SH-SY5Y (cell line): ENCODE measurements around the gene RTP5.

Experiments used
- GATA2 ChIP-seq: IDR thresholded peaks from 2 replicates; pipeline ENCODE4 v1.6.1; 2011; ENCODE audit warnings: mild to moderate bottlenecking, low read depth, low read length
- GATA3 ChIP-seq: IDR thresholded peaks from 2 replicates; pipeline ENCODE4 v1.6.1; 2011; ENCODE audit warnings: low read depth, mild to moderate bottlenecking, low read length, moderate library complexity

The RTP5 gene

DNA sequence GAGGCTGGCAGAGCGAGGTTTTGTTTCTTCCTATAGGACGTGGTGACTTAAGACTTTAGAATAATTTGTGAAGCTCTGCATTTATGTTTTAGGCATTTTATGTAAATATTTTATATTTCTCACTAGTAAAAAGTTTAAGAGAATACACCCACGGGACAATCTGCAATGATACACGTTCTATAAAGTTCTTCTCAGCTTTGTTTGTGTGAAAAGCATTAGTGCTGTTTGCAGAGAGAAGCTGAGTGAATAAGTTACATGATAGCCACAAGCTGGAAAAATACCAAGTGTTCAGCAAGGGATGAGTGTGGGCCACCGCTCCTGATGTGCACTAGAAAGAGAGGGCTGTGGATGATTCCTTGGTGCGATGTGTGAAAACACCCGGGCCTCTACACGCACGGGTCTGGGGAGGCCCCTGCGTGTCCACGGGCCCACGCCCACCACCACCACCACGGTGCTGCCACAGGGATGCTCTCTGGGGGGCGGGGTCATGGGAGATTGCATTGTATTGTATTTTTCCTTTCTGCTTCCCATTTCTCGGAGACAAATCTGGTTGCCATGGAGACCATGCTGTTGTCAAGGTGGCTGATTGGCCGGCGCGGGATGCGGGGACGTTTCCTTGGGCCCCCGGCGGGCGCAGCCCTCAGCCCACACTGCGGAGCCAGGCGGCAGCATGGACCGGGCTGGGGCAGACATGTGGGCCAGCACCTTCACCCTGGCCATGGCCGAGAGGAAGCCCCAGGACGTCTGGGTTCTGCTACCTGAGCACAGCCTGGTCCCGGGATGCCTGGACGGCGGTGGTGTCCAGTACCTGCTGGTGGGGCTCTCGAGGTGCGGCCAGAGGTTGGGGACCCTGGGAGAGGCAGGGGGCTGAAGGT lies at the start of gene RTP5:
Gene RTP5, plus strand, starts transcription at position 643 of the 875 bp plus-strand sequence. Its CDS starts 28 bp downstream, at position 671.
- TF ChIP-seq GATA3 (no peak), GATA2 (no peak)

DNA sequence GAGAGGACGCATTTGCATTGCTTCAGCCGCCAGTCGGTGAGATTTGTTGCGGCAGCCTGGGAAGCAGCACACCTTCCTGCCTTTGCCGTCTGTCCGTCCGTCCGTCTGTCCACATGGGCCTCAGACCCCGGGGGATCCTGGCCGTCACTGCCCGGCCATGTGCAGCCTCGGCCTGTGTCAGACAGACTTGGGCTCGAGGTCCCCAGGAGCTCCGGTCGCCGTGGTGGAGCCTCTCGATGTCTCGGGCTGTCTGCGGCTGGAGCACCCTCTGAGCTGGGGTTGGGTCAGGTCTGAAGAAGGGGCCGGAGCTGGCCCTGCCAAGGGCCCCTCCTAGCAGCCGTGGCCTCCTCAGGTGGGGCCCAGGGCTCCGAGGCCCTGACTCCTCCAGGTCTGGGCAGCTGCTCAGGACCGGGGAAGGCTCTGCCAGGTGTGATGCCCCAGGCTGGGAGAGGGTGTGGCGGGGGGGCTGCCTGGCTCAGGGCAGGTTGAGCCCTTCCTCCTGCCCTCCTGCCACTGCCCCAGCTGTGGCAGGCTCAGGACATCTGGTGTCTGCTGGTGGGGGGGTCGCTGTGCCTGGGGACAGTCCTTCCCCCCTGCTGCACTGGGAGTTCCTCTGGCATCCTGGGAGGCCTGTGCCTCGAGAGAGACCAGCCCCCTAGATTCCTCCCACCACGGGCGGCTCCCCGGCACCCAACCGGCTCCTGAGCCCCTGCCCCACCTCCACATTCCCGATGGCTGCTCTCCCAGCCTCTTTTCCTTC lies 48.7 kb upstream of the RTP5 start:
- TF ChIP-seq GATA2 (no peak), GATA3 (no peak)

DNA sequence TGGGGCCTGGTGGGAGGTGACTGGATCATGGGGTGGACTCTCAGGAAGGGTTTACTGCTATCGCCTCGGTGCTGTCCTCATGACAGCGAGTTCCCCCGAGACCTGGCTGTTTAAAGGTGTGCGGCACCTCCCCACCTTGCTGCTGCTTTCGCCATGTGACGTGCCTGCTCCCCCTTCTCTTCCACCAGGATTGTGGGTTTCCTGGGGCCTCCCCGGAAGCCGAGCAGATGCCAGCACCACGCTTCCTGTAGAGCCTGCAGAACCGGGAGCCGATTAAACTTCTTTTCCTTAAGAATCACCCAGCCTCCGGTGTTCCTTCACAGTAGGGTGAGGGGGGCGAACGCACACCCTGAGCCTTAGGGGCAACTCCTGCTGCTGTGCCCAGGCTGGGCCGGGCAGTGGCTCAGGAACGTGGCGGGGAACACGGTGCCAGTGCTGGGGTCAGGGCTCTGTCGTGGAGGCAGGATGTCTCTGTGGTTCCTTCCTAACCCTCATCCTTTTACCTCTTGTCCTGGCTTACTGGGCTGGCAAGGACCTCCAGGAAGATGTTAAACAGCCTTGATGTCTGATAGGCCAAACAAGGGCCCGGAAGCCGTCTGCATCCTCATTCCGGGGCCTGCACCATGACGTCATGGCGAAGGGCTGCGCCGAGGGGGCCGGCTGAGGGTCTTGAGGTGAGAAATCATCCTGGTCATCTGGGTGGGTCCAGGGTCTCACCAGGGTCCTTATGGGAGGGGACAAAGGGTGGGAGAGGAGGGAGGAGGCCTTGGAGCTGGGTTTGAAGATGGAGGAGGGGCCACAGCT lies 47.9 kb upstream of the RTP5 start:
- TF ChIP-seq GATA2 (no peak), GATA3 (no peak)

DNA sequence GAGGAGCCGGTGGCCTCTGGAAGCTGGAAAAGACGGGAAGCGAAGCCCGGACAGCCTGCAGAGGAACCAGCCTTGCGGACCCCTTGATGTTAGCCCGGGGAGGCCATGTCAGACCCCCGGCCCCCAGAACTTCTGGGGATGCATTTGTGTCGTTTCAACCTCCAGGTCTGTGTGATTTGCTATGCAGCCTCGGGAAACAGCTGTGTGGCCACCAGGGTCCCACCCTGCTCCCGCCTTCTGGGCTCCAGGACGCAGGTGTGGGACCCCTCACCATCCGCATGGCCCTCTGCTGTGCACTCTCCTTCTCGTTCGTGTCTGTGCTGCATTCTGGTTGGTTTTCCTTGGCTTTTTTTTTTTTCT lies 47.3 kb upstream of the RTP5 start:
- TF ChIP-seq GATA2, result no peak
- TF ChIP-seq GATA3, result no peak

DNA sequence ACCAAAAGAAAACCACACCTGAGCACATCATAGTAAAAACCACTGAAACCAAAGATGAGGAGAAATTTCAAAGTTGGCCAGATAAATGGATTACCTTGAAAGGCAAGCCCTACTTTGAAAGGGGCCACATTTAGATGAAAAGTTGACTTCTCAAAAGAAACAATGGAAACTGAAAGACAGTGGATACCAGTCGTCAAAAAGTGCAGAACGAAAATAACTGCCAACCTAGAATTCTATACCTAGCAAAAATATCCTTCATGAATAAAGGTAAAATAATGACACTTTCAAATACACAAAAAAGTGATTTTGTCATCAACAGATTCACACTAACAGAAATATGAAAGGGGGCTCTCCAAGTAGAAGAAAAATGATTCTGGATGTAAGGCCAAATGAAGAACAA lies 42.1 kb upstream of the RTP5 start:
- TF ChIP-seq GATA3 (no peak), GATA2 (no peak)

DNA sequence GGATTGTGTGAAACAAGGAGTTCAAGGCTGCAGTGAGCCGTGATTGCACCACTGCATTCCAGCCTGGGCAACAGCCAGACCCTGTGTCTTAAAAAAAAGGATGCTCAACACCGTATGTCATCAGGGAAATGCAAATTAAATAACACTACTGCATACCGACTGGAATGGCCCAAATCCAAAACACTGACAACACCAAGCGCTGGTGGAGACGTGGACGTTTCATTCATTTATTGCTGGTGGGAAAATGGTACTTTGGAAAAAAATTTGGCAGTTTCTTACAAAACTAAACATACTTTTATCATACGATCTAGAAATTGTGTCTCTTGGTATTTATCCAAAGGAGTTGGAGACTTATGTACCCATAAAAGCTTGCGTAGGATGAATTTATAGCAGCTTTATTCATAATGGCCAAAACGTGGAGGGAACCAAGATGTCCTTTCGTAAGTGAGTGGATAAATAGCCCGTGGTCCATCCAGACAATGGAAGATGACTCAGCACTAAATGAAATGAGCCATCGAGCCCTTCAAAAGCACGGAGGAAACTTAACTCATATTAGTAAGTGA lies 36.3 kb upstream of the RTP5 start:
- TF ChIP-seq GATA3 (no peak), GATA2 (no peak)

DNA sequence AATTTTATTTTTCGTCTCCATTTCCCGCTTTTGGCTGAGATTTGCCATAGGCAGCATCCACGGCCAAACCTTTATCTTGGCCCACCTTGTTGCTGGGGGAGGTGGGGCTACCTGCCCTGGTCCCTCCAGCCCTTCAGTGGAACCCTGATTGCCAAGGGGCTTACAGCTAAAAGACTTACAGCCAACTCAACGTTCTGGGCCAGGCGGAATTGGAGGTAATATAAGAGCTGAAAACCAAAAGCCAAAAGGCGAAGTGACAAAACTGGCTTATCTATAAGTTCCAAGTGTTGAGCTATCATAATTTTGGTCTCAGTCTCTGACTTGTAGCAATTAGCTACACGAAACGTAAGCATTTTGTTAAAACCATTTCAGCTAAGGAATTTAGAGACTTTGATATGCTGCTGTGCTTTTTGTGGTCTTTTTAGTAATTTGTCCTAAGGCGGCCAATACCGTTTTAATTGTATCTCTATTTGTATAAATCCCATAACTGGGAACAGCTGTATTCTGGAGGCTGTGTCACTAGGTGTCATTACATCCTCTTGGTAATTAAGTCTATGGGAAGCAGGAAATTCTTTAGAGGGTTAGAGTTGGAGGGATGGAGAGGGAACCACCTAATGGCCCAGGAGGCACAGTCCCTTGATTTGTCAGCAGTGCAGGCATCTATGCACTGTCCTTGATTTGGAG lies 34.9 kb upstream of the RTP5 start:
- TF ChIP-seq GATA2, result no peak
- no peak for TF ChIP-seq GATA3

DNA sequence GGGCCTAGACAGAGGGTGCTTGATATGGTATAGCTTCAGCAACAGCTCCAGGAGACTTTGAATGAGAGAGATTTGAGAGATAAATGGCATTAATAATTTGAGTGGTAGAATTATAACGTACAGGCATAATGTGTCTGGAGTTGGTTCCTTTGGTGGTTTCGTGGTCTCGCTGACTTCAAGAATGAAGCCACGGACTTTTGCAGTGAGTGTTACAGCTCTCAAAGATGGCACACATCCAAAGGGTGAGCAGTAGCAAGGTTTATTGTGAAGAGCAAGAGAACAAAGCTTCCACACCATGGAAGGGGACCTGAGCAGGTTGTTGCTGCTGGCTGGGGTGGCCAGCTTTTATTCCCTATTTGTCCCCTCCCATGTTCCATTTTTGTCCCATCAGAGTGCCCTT lies 33.9 kb upstream of the RTP5 start:
- TF ChIP-seq GATA2, result no peak
- TF ChIP-seq GATA3, result no peak

DNA sequence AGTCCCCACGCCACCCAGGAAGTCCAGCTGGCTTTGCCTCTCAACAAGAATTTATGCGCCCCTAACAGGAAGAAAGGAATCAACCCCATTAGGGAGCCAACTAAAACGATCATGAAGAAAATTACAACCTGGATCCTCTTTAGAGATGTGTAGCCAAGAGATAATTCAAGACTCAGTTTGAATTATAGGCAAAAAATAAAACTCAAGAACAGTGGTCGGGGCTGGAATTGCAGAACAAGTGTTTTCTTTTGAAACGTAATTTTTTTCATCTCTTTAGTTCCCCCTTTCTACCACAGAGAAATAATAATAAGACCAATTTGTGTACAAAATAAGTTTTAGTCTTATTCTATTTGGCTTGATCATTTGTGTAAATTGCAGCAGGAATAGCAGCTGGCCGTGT lies 33.2 kb upstream of the RTP5 start:
- TF ChIP-seq GATA3 (no peak), GATA2 (no peak)

DNA sequence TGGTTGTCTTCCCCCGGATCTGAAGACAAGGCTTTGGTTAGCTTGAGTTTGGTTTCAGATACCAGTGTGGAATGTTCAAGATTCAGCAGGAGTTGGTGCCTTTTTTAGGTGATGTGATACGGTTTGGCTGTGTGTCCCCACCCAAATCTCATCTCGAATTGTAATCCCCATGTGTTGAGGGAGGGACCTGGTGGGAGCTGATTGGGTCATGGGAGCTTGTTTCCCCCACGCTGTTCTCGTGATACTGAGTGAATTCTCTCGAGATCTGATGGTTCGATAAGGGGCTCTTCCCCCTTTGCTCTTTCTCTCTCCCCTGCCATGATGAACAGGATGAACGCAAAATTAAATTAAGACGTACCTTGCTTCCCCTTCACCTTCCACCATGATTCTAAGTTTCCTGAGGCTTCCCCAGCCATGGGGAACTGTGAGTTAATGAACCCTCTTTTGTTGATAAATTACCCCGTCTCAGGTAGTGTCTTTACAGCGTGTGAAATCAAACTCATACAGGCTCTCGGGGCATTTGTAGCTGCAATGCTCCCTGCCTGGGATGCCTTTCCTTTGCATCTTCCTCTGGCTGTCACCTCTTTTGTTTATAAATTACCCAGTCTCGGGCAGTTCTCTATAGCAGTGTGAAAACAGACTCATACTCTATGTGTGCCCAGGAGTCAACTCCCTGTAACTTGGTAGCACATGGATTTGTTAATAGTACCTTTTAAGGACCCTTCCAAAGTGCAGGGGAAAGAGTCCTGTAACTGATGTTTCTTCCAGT lies 32.1 kb upstream of the RTP5 start:
- no peak for TF ChIP-seq GATA2
- no peak for TF ChIP-seq GATA3

DNA sequence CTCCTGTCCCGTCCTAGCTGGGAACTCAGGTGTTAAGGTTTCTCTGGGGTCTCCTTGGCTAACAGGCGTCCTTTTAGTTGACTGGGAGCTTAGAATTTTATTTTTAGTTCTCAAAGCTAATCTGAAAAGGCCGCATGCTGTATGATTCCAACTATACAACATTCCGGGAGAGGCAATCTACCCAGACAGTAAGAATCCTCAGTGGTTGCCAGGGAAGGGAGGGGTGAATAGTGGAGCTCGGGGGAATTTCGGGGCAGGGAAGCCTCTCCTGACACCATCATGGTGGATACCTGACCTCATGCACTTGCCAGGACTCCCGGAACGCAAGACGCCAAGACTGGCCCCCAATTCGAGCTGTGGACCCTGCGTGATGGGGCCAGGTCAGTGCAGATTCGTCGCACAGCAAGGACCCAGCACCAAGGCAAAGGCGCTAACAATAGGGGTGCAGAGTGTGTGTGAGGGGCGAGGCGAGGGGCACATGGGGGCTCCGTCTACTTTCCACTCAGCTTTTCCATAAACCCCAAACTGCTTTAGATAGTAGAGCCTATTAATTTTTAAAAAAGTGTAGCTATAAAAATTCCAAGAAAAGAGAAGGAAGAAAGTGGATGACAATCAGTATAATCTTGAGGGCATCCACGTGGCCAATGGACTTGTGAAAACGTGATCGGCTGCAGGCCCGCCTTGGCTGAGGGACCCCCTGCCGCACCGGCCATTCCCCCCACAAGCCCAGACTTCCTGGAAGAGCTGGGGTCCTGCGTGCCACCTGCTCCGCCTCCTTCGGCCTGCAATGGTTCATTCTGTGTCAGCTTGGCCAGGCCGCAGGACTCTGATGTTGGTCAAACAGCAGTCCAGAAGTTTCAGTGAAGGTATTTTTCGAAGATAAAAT lies 28.1 kb upstream of the RTP5 start:
- no peak for TF ChIP-seq GATA2
- no peak for TF ChIP-seq GATA3

DNA sequence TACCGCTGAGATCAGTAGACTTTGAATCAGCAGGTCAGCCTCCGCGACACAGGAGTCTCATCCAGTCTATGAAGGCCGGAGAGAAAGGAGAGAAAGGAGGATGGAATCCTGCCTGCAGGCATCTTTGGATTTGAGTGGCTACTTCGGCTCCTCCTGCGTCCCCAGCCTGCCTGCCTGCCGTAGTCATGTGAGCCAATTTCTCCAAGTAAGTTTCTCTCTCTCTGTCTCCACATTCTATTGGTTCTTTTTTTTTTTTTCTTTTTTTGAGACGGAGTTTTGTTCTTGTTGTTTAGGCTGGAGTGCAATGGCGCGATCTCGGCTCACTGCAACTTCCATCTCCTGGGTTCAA lies 27.5 kb upstream of the RTP5 start:
- TF ChIP-seq GATA3 (no peak), GATA2 (no peak)
